ENCODE results near the gene FAM83D. TPM values are rescaled to one million over a fixed set of nuclear protein-coding genes. Genes with fewer than 3 reads are reported as not detected.

Gene FAM83D
- total RNA-seq, 1 donor from 2014 or later: 7.7 TPM

DNA sequence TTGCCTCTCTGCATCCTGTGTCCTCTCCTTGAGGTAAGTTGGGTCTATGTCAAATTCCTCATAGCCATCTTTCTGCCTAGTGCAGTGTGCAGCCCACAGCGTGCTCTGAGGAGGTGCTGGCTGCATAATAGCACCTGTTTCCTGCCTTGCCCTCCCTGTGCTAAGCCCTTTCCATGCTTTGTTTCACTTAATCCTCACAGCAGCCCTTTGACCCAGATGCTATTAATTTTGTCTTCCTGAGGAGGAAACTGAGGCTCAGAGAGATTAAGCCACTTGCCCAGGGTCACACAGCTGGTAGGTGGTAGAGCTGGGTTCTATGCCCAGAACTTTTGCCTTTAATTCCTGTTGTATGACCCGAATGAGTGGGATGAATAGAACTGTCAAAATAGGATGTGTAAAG, 13.5 kb downstream of the FAM83D start:
- Mint-ChIP-seq H3K9me3 (ENCODE audit: unreplicated experiment) (no peaks in the 10 kb centered on the region), H3K4me3 (ENCODE audit: unreplicated experiment) (no peak overlapping the region), H3K36me3 (ENCODE audit: low read depth, unreplicated experiment) (peaks cover 4% of the 10 kb centered on the region), H3K4me1 (ENCODE audit: unreplicated experiment) (peaks cover 42% of the 10 kb centered on the region), H3K27me3 (ENCODE audit: unreplicated experiment) (peaks cover 1% of the 10 kb centered on the region), H3K27ac (ENCODE audit: unreplicated experiment) (peak overlapping the region; percentile 5)
- DNase-seq (ENCODE audit: low spot score): no peak
- TF ChIP-seq, protein P1, sequence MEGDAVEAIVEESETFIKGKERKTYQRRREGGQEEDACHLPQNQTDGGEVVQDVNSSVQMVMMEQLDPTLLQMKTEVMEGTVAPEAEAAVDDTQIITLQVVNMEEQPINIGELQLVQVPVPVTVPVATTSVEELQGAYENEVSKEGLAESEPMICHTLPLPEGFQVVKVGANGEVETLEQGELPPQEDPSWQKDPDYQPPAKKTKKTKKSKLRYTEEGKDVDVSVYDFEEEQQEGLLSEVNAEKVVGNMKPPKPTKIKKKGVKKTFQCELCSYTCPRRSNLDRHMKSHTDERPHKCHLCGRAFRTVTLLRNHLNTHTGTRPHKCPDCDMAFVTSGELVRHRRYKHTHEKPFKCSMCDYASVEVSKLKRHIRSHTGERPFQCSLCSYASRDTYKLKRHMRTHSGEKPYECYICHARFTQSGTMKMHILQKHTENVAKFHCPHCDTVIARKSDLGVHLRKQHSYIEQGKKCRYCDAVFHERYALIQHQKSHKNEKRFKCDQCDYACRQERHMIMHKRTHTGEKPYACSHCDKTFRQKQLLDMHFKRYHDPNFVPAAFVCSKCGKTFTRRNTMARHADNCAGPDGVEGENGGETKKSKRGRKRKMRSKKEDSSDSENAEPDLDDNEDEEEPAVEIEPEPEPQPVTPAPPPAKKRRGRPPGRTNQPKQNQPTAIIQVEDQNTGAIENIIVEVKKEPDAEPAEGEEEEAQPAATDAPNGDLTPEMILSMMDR (IDR thresholded peaks at IDR 0.05; ENCODE audit: unreplicated experiment): no peak

DNA sequence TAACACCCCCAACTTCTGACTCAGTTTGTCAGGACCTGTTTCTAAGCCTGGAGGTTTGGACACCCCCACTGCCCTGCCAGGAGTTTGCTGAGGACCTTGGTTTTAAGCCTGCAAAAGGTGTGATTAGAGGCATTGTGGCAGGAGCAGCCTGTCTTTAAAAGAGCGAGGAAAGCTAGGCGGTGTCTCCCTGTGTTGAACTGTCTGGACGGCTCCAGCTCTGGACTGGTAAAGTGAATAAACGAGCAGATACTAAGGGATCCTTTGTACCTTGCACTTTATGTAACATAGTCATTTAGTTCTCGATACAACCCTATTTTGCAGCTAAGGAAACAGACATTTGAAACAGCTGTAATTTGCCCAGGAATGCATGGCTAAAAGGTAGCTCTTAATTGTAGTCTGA, 14.4 kb downstream of the FAM83D start:
- Mint-ChIP-seq H3K36me3 (ENCODE audit: low read depth, unreplicated experiment) (peaks cover 4% of the 10 kb centered on the region), H3K4me1 (ENCODE audit: unreplicated experiment) (peaks cover 41% of the 10 kb centered on the region), H3K4me3 (ENCODE audit: unreplicated experiment) (no peak overlapping the region), H3K9me3 (ENCODE audit: unreplicated experiment) (no peaks in the 10 kb centered on the region), H3K27ac (ENCODE audit: unreplicated experiment) (no peak overlapping the region), H3K27me3 (ENCODE audit: unreplicated experiment) (no peaks in the 10 kb centered on the region)
- TF ChIP-seq, protein P1 (IDR thresholded peaks at IDR 0.05; ENCODE audit: unreplicated experiment): no peak
- DNase-seq (ENCODE audit: low spot score): no peak

DNA sequence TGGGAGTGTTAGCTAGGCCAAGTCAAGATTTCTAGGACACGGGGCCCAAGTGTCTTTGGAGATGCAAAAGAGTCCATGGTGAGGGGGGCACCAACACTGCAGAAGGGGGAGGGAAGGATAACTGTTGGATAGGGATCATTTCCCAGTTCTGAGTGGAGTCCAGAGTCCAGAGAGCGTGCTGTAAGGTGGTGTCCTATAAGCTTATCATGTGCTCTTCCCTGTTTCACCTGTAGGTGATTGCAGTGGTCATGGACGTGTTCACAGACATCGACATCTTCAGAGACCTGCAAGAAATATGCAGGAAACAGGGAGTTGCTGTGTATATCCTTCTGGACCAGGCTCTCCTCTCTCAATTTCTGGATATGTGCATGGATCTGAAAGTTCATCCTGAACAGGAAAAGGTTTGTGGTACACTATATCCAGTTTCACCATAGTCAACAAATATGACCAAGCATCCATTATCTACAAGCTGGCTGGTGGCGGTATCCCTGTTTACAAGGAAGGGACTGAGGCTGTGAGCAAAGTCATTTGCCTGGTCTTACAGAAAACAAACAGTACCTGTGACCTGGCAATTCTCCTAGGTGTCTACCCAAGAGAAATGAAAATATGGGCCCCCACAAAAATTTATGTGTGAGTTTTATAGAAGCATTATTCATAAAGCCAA, 15.6 kb downstream of the FAM83D start:
- TF ChIP-seq, protein P1 (IDR thresholded peaks at IDR 0.05; ENCODE audit: unreplicated experiment): no peak
- Mint-ChIP-seq H3K36me3 (ENCODE audit: low read depth, unreplicated experiment) (peaks cover 4% of the 10 kb centered on the region), H3K4me1 (ENCODE audit: unreplicated experiment) (peaks cover 34% of the 10 kb centered on the region), H3K4me3 (ENCODE audit: unreplicated experiment) (no peak overlapping the region), H3K27me3 (ENCODE audit: unreplicated experiment) (no peaks in the 10 kb centered on the region), H3K27ac (ENCODE audit: unreplicated experiment) (no peak overlapping the region), H3K9me3 (ENCODE audit: unreplicated experiment) (no peaks in the 10 kb centered on the region)
- DNase-seq (ENCODE audit: low spot score): no peak

DNA sequence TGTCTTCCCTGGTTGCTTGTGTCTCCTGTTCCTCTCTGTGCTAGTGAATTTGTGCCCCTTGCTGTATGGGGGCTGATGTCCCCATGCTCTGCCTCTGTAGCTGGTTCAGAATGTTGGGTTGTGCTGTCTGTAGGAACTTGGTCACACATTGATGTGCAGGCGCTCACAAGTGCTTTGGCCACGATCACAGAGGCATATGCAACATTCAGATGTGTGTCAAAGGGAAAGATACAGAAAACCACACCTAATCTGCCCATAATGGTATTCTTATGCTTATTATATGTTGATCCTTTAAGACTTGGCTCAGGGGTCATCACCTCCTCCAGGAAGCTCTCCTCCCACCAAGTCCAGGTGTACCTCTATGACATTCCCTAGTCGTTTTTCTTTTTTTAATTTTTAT, 18.8 kb downstream of the FAM83D start:
- no peak overlapping the region for H3K4me3 Mint-ChIP-seq (ENCODE audit: unreplicated experiment)
- TF ChIP-seq, protein P1 (IDR thresholded peaks at IDR 0.05; ENCODE audit: unreplicated experiment): no peak
- H3K27me3 Mint-ChIP-seq (ENCODE audit: unreplicated experiment): no peaks in the 10 kb centered on the region
- peaks cover 11% of the 10 kb centered on the region for H3K4me1 Mint-ChIP-seq (ENCODE audit: unreplicated experiment)
- H3K27ac Mint-ChIP-seq (ENCODE audit: unreplicated experiment): peak overlapping the region; percentile 53
- no peak for DNase-seq (ENCODE audit: low spot score)
- no peaks in the 10 kb centered on the region for H3K9me3 Mint-ChIP-seq (ENCODE audit: unreplicated experiment)
- no peaks in the 10 kb centered on the region for H3K36me3 Mint-ChIP-seq (ENCODE audit: low read depth, unreplicated experiment)

DNA sequence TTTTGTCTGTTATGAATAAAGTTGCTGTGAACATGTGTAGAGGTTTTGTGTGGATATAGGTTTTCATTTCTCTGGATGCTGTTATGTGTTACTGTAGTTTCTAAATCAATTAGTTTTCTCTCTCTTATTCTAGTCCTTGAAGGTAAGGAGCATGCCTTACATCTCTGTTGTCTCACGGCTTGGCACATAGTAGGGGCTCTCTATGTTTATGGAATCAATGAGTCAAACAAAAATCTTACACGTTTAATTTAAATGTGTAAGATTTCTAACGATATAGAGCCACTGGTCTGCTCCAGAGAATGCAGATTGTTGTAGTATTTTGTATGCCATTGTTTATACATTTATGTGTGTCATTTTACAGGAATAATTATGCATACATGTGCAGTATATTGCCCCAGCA, 20.6 kb downstream of the FAM83D start:
- H3K4me3 Mint-ChIP-seq (ENCODE audit: unreplicated experiment): no peak overlapping the region
- H3K27ac Mint-ChIP-seq (ENCODE audit: unreplicated experiment): no peak overlapping the region
- H3K4me1 Mint-ChIP-seq (ENCODE audit: unreplicated experiment): peaks cover 3% of the 10 kb centered on the region
- DNase-seq (ENCODE audit: low spot score): no peak
- H3K27me3 Mint-ChIP-seq (ENCODE audit: unreplicated experiment): no peaks in the 10 kb centered on the region
- TF ChIP-seq, protein P1 (IDR thresholded peaks at IDR 0.05; ENCODE audit: unreplicated experiment): no peak
- H3K9me3 Mint-ChIP-seq (ENCODE audit: unreplicated experiment): no peaks in the 10 kb centered on the region
- H3K36me3 Mint-ChIP-seq (ENCODE audit: low read depth, unreplicated experiment): no peaks in the 10 kb centered on the region

Data from endothelial cell (in vitro differentiated cells).